Thyroid gland (tissue), 4 donors: ENCODE data around the gene ERMARD. TPM values are rescaled to one million over a fixed set of nuclear protein-coding genes. Genes with fewer than 3 reads are reported as not detected.
A peak's percentile ranks its signal among the peaks of the same experiment; 100 is the strongest.

Experiments
- DNase-seq, 2 donors: peaks; one replicate each; pipeline ENCODE4 v3.0.0-alpha.2; 2019
- H3K27ac ChIP-seq, 3 donors: fragments of 200-600 bp; sonication (generic); 1 replicate in 2 of 3; 2 replicates in 1 of 3; pipeline ENCODE4 v1.5.1; 2016 to 2019; ENCODE audit warnings: mild to moderate bottlenecking in 1 of 3, moderate library complexity in 1 of 3
- H3K27me3 ChIP-seq: fragments of 200-600 bp; sonication (generic); one replicate; pipeline ENCODE4 v1.5.1; 2019
- H3K36me3 ChIP-seq, 2 donors: fragments of 200-600 bp; sonication (generic); one replicate each; pipeline ENCODE4 v1.5.1; 2016 to 2019
- H3K4me1 ChIP-seq, 2 donors: fragments of 200-600 bp; sonication (generic); one replicate each; pipeline ENCODE4 v1.5.1; 2017 to 2019
- H3K4me3 ChIP-seq, 3 donors: fragments of 200-600 bp; sonication (generic); replicated peaks in 1 of 3; 1 replicate in 2 of 3; 2 replicates in 1 of 3; pipeline ENCODE4 v1.5.1; 2016; ENCODE audit warnings: mild to moderate bottlenecking in 1 of 3
- H3K9me3 ChIP-seq: fragments of 200-600 bp; sonication (generic); one replicate; pipeline ENCODE4 v1.5.1; 2017
- POLR2A ChIP-seq, 2 donors: fragments of 450-650 bp; IDR thresholded peaks; one replicate each; pipeline ENCODE4 v1.6.1; 2017; ENCODE audit warnings: antibody characterized with exemption in 2 of 2, mild to moderate bottlenecking in 2 of 2, moderate library complexity in 1 of 2
- WGBS, 2 donors: methylation state at CpG; one replicate each; pipeline ENCODE4 v1.1.5; 2017; 5-methylcytosine and 5-hydroxymethylcytosine counted together
- intact Hi-C: fragments of 100-400 bp; cut with DNase I; formaldehyde crosslinking; loops from one replicate; pipeline ENCODE4 v1.15.1; 2023
- total RNA-seq, 4 donors: library from RNA; depleted of rRNA; stranded (reverse); fragments of >200 nt; gene quantifications; one replicate each; pipeline ENCODE4 v1.2.3, GENCODE V29; 2016
- TF ChIP-seq, protein P1 (sequence below), 6 experiments: fragments of 200-600 bp in 3 of 6; fragments of 450-650 bp in 3 of 6; sonication (generic) in 3 of 6; IDR thresholded peaks; one replicate each; pipeline ENCODE4 v1.5.1; 2016 to 2019; ENCODE audit warnings: antibody characterized with exemption in 6 of 6, mild to moderate bottlenecking in 2 of 6, inconsistent platforms in 1 of 6, moderate library complexity in 1 of 6

ERMARD gene
- total RNA-seq, 4 donors from 2014 or later: 29.4 to 49.8 (median 32.0) TPM

DNA sequence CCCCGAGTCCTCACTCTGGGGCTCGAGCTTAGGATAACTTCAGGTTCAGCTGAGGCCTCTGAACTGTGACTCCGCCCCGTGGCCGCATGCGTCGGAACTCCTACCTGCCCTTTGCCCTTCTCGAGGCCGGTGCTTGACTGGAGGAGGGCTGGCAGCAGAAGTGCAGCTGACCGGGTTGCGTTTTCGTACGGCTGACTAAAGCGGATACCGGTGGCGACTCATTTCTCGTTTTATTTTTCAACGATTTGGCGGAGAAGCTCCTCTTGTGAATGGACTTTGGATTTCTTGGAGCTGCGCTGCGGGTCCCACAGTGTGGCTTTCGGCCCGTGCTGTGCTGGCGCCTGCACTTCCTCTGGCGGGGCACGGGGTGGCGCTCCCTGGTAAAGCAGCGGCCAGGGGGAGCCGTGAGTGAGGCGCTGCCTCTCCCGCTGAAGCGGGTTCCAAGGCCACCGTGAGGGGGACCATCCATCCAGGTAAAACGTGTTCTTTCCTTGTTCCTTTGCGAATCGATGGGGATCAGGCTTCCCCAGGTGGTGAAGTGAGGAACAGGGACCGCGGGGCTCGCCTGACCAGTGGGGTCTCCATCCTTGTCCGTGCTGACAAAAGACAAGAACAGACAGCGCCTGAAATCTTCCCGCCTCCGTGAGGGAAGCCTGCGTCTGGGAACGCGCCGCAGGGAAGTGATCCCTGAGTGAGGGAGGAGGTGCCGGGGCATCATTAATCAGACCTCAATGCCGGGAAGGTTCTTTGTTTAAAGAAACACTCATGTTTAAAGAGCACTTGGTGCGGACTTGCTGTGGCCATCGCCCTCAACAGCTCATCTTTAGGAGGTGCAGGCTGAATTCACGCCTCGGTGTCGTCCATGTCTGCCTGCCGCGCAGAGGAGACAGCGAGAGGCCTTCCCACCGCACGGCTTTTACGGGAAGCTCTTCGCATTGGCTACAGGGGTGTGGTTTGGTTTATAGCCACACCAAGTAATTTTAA is 38.8 kb downstream of the ERMARD start:
- TF ChIP-seq, protein P1, sequence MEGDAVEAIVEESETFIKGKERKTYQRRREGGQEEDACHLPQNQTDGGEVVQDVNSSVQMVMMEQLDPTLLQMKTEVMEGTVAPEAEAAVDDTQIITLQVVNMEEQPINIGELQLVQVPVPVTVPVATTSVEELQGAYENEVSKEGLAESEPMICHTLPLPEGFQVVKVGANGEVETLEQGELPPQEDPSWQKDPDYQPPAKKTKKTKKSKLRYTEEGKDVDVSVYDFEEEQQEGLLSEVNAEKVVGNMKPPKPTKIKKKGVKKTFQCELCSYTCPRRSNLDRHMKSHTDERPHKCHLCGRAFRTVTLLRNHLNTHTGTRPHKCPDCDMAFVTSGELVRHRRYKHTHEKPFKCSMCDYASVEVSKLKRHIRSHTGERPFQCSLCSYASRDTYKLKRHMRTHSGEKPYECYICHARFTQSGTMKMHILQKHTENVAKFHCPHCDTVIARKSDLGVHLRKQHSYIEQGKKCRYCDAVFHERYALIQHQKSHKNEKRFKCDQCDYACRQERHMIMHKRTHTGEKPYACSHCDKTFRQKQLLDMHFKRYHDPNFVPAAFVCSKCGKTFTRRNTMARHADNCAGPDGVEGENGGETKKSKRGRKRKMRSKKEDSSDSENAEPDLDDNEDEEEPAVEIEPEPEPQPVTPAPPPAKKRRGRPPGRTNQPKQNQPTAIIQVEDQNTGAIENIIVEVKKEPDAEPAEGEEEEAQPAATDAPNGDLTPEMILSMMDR (IDR thresholded peaks at IDR 0.05): peak; percentile 87 to 99 (median 98)
- no peak for TF ChIP-seq POLR2A (IDR thresholded peaks at IDR 0.05)
- H3K9me3 ChIP-seq: no peaks in the 10 kb centered on the region
- H3K4me3 ChIP-seq: peak overlapping the region in 1 of 3 donors; percentile 35
- peak; percentile 64 to 71 for DNase-seq
- intact Hi-C loops: no loop called here
- no peaks in the 10 kb centered on the region for H3K27me3 ChIP-seq
- 2% methylated on average over 36 to 55 of the region's 61 CpGs for WGBS, 2 donors
- H3K36me3 ChIP-seq: no peaks in the 10 kb centered on the region
- peaks cover 10 to 16% of the 10 kb centered on the region in 2 donors for H3K4me1 ChIP-seq
- peak overlapping the region in 1 of 3 donors; percentile 58 for H3K27ac ChIP-seq

DNA sequence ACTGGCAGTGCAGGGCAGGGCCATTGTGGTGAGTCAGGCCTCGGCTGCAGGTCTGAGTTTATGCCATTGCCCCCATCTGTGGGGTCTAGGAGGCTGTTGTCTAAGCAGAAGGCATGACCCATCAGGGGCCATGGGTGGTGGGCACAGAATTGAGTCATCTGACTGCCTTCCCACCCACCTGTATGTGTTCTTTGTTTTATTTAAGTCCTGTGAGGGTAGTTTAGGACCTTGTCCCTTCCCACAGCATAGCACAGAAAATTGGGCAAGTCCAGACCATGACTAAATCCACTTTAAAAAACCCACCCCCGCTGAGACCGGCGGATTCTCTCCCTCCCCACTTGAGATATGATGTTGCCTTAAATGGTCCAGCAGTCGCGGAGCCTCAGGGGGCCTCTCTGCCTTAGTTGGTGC is 40.3 kb downstream of the ERMARD start:
- intact Hi-C loops: no loop called here
- no peaks in the 10 kb centered on the region for H3K9me3 ChIP-seq
- no peaks in the 10 kb centered on the region for H3K36me3 ChIP-seq
- H3K27ac ChIP-seq: no peak overlapping the region
- 52 to 65% methylated on average over 6 of the region's 6 CpGs for WGBS, 2 donors
- H3K4me1 ChIP-seq: peaks cover 10 to 16% of the 10 kb centered on the region in 2 donors
- no peak for DNase-seq
- no peak overlapping the region for H3K4me3 ChIP-seq
- TF ChIP-seq, protein P1 (IDR thresholded peaks at IDR 0.05): no peak
- no peaks in the 10 kb centered on the region for H3K27me3 ChIP-seq

DNA sequence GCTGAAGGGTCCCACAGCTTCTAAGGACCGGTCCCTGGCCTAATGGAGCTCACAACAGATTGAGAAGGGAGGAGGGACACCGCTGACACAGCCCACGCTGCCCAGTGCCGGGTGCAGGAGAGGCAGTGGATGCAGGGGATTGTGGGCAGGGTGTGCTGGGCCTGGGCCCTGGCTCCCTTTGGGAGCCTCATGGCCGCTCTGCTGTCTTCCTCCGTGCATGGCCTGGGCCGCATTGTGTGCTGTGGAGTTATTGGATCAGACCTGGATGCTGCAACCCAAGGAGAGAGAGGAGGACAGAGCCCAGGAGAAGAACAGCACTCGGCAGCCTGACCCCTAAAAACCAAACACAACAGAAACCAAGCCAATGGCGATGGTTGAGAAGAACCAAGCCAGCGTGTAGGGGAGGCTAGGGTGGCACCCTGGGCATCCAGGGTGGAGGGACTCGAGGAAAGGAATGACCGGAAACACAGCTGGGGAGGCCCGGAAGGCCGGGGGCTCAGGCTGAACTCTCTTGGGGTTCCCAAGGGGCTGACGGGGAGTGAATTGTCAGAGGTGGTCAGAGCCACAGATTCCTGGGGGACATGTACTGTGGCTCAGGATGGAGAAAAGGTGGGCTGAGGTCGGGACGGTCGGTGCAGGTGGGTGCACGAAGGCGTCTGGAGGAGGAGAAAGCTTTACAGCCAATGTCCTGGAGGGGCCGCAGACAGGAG is 41.0 kb downstream of the ERMARD start:
- peaks cover 10 to 16% of the 10 kb centered on the region in 2 donors for H3K4me1 ChIP-seq
- no peak overlapping the region for H3K4me3 ChIP-seq
- no peak overlapping the region for H3K27ac ChIP-seq
- 94% methylated on average over 21 of the region's 21 CpGs for WGBS, 2 donors
- intact Hi-C loops: no loop called here
- H3K27me3 ChIP-seq: no peaks in the 10 kb centered on the region
- H3K36me3 ChIP-seq: no peaks in the 10 kb centered on the region
- TF ChIP-seq, protein P1 (IDR thresholded peaks at IDR 0.05): no peak
- TF ChIP-seq POLR2A (IDR thresholded peaks at IDR 0.05): no peak
- H3K9me3 ChIP-seq: no peaks in the 10 kb centered on the region
- no peak for DNase-seq

DNA sequence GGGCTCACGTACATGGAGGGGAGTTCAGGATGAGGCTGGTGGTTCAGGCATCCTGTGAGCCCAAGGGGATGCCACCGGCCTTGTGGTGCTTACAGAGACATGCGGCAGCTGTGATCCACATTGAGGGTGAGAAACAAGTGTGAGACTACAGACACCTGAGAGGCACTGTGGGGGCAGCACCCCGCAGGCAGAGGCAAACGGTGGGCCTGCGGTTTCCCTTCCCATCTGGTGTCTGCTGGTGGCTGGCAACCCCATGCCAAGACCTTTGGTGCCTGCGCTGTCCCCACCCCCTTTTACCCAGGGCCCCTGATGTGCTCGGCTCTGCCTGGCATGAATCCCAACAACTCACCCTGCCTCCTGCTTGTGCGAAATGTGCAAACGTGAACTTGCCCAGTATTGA is 42.0 kb downstream of the ERMARD start:
- Histone ChIP-seq H3K27me3 (no peaks in the 10 kb centered on the region), H3K36me3 (no peaks in the 10 kb centered on the region), H3K4me3 (no peak overlapping the region), H3K9me3 (no peaks in the 10 kb centered on the region), H3K4me1 (peaks cover 10 to 16% of the 10 kb centered on the region in 2 donors), H3K27ac (no peak overlapping the region)
- intact Hi-C loops: no loop called here
- WGBS, 2 donors: 82 to 88% methylated on average over 7 to 10 of the region's 10 CpGs
- DNase-seq: no peak
- no peak for TF ChIP-seq POLR2A (IDR thresholded peaks at IDR 0.05)
- TF ChIP-seq, protein P1 (IDR thresholded peaks at IDR 0.05): no peak
